ENCODE results near the gene RFX4. TPM values are rescaled to one million over a fixed set of nuclear protein-coding genes. Genes with fewer than 3 reads are reported as not detected.

RFX4 gene
- total and polyA plus RNA-seq, 2 of the 8 experiments (the other 6 are each of a cell fraction or from before 2014, with no cell fraction given) = 0.06 TPM; not detected in 1

DNA sequence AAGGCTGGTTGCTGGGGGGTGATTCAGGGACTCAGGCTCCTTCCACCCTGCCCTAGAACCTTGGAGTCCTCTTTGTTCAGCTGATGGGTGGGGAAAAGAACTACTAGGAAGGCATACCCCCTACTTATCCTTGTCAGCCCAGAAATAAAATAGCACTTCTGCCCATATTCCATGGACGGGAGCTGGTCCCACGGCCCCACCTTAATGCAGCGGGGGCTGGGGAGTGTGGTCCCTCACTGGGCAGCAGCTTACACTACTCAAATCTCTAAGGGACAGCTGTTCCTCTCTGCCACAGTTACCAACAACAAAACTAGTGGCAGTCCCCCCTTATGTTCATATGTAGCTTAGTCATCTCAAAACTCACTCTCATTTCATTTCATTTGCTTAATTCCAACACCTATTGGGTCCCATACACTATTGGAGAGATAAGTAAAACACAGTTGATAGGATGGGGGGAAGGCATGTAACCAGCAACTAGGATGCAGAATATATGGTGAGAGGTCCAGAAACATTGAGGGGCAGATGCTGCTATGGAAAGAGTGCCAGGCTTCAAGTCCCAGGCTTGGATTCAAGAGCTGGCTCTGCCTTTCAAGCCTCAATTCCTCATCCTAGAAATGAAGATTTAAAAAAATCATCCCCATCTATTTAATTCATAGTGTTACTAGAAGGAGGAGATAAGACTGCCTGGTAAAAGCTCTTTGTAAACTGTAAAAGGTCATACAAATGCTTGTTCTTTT is 107.9 kb downstream of the RFX4 start:
- Histone ChIP-seq H3K79me1 (ENCODE audit: low read depth, low read length) (no peaks in the 10 kb centered on the region), H3K23me2 (ENCODE audit: low read depth, low read length) (no peaks in the 10 kb centered on the region), H3K18ac (ENCODE audit: extremely low read depth, low read length) (no peak overlapping the region), H3K14ac (ENCODE audit: insufficient read length) (no peak overlapping the region), H3K27me3 (replicated peaks in 1 of 4; ENCODE audit: control insufficient read depth in 3 of 4, extremely low read depth in 1 of 4, insufficient read depth in 3 of 4, low read length in 3 of 4) (no peaks in the 10 kb centered on the region; a peak in 1 of 7 replicates), H3K4me1 (replicated peaks in 1 of 4; ENCODE audit: control insufficient read depth in 3 of 4, insufficient read depth in 4 of 4, low read length in 3 of 4) (no peaks in the 10 kb centered on the region), H3K79me2 (ENCODE audit: control insufficient read depth in 1 of 2, insufficient read depth in 2 of 2, low read length in 2 of 2) (no peaks in the 10 kb centered on the region), H2BK12ac (ENCODE audit: low read depth, low read length) (no peak overlapping the region), H4K20me1 (replicated peaks in 1 of 2; ENCODE audit: control insufficient read depth in 1 of 2, insufficient read depth in 2 of 2, low read length in 2 of 2) (no peaks in the 10 kb centered on the region), H2BK120ac (replicated peaks; ENCODE audit: low read depth, low read length) (no peak overlapping the region), H2BK5ac (ENCODE audit: low read depth, low read length) (no peak overlapping the region), H3K9ac (replicated peaks in 1 of 4; ENCODE audit: extremely low read depth in 1 of 4, low read depth in 3 of 4, low read length in 3 of 4) (no peak overlapping the region), H2BK20ac (ENCODE audit: low read length) (no peak overlapping the region), H4K91ac (replicated peaks; ENCODE audit: insufficient read length, low read length) (no peak overlapping the region), H3K23ac (ENCODE audit: insufficient read length) (no peak overlapping the region), H2AFZ (ENCODE audit: low read length) (no peak overlapping the region), H4K8ac (ENCODE audit: extremely low read depth, insufficient read depth, low read length) (no peak overlapping the region), H3K36me3 (ENCODE audit: control insufficient read depth in 2 of 4, insufficient read depth in 4 of 4, low read length in 3 of 4) (no peaks in the 10 kb centered on the region), H3K27ac (ENCODE audit: low read depth, low read length) (no peak overlapping the region), H4K5ac (ENCODE audit: insufficient read length, low read depth, low read length) (no peak overlapping the region), H3K56ac (replicated peaks; ENCODE audit: insufficient read length, low read depth, low read length) (no peak overlapping the region), H2AK5ac (ENCODE audit: low read depth, low read length) (no peak overlapping the region), H3K4me3 (ENCODE audit: extremely low read depth in 1 of 4, insufficient read depth in 2 of 4, low read depth in 3 of 4, low read length in 4 of 4) (no peak overlapping the region), H3K9me3 (ENCODE audit: insufficient read depth in 2 of 2, low read depth in 1 of 2, low read length in 1 of 2) (no peaks in the 10 kb centered on the region), H3K4ac (replicated peaks; ENCODE audit: insufficient read length, low read depth, low read length) (no peak overlapping the region), H3K4me2 (ENCODE audit: insufficient read depth in 1 of 2, low read depth in 2 of 2, low read length in 2 of 2) (no peak overlapping the region), H2BK15ac (ENCODE audit: low read length) (no peak overlapping the region)
- 89% methylated on average over 3 of the region's 3 CpGs; no CpG with 5 or more reads in 1 of the 2 experiments for WGBS, 2 experiments (ENCODE audit: extremely low coverage in 1 of 2, insufficient coverage in 1 of 2, insufficient read length in 1 of 2, insufficient replicate concordance in 2 of 2, low coverage in 1 of 2, low lambda C conversion rate in 2 of 2, missing lambda C conversion rate in 1 of 2)
- TF ChIP-seq JUND (IDR thresholded peaks at IDR 0.05; ENCODE audit: low read length) (no peak), BRCA1 (IDR thresholded peaks at IDR 0.05; ENCODE audit: low read depth, low read length) (no peak), SIX5 (IDR thresholded peaks at IDR 0.05; ENCODE audit: low read depth, low read length) (no peak), KDM4A (IDR thresholded peaks at IDR 0.05; ENCODE audit: low read depth, low read length, severe bottlenecking) (no peak), GTF2F1 (IDR thresholded peaks at IDR 0.05; ENCODE audit: borderline replicate concordance, low read depth, low read length) (no peak), TEAD4 (IDR thresholded peaks at IDR 0.05; ENCODE audit: low read depth, low read length) (no peak), TAF7 (optimal IDR thresholded peaks at IDR 0.05; ENCODE audit: borderline replicate concordance, low read depth, low read length) (no peak), RNF2 (IDR thresholded peaks at IDR 0.05; ENCODE audit: borderline replicate concordance, low read depth, low read length, missing control alignments, poor library complexity, severe bottlenecking) (no peak), POLR2AphosphoS5 (IDR thresholded peaks at IDR 0.05; ENCODE audit: low read depth, low read length) (no peak), FOSL1 (IDR thresholded peaks at IDR 0.05; ENCODE audit: insufficient read depth, low read depth, low read length) (no peak)
- CTCF ChIA-PET (ENCODE audit: partially characterized antibody) = interaction anchor here (1.0 to 1.5 kb wide), 2 partner anchors 11 to 22 kb away, joined by 3 to 4 read pairs; no protein-coding TSS in a partner anchor
- POLR2A ChIA-PET (ENCODE audit: partially characterized antibody) = no interaction called here
- DNase-seq (ENCODE audit: low read depth in 1 of 2, low spot score in 2 of 2) (peak in 1 of 2 experiments; percentile 10), FAIRE-seq (no peak)
